Stomach (tissue), 9 donors: ENCODE results near the gene TTLL11. TPM values are rescaled to one million over a fixed set of nuclear protein-coding genes. Genes with fewer than 3 reads are reported as not detected.

Source experiments
- DNase-seq, 2 donors: peaks; one replicate each; pipeline versions ENCODE4 v3.0.0 to v3.0.0-alpha.2; 2013 to 2019
- H3K27ac ChIP-seq, 5 donors: fragments of 200-600 bp in 4 of 5; sonication (generic) in 4 of 5; one replicate each; pipeline ENCODE4 v1.5.1; 2013 to 2019; ENCODE audit warnings: mild to moderate bottlenecking in 1 of 5, moderate library complexity in 1 of 5
- H3K27me3 ChIP-seq, 3 donors: fragments of 200-600 bp; sonication (generic); one replicate each; pipeline ENCODE4 v1.5.1; 2017 to 2019; ENCODE audit warnings: mixed run types in 1 of 3
- H3K36me3 ChIP-seq, 4 donors: fragments of 200-600 bp; sonication (generic); 1 replicate in 3 of 4; 2 replicates in 1 of 4; pipeline ENCODE4 v1.5.1; 2016 to 2019
- H3K4me1 ChIP-seq, 4 donors: fragments of 200-600 bp; sonication (generic); one replicate each; pipeline ENCODE4 v1.5.1; 2016 to 2019
- H3K4me3 ChIP-seq, 4 donors: fragments of 200-600 bp; sonication (generic) in 3 of 4; one replicate each; pipeline ENCODE4 v1.5.1; 2016 to 2019; ENCODE audit warnings: mild to moderate bottlenecking in 1 of 4
- H3K9me3 ChIP-seq, 4 donors: fragments of 200-600 bp; sonication (generic); one replicate each; pipeline ENCODE4 v1.5.1; 2016 to 2019
- CTCF ChIP-seq, 7 experiments: fragments of 450-650 bp in 4 of 7; fragments of 200-600 bp in 3 of 7; sonication (generic) in 3 of 7; IDR thresholded peaks; one replicate each; pipeline ENCODE4 v1.5.1; 2016 to 2019; ENCODE audit warnings: antibody characterized with exemption in 7 of 7, control low read depth in 2 of 7, mild to moderate bottlenecking in 1 of 7
- EP300 ChIP-seq: sonication (generic); formaldehyde crosslinking; IDR thresholded peaks from one replicate; pipeline ENCODE4 v1.6.1; 2017; ENCODE audit warnings: antibody characterized with exemption
- POLR2A ChIP-seq, 4 donors: fragments of 450-650 bp; IDR thresholded peaks; one replicate each; pipeline ENCODE4 v1.6.1; 2016; ENCODE audit warnings: antibody characterized with exemption in 4 of 4, control low read depth in 2 of 4, mild to moderate bottlenecking in 1 of 4, moderate library complexity in 1 of 4
- POLR2AphosphoS5 ChIP-seq, 3 donors: sonication (generic); formaldehyde crosslinking; IDR thresholded peaks; one replicate each; pipeline ENCODE4 v1.6.1; 2016; ENCODE audit warnings: antibody characterized with exemption in 3 of 3
- WGBS, 5 donors: extraction: QIAGEN DNeasy Blood & Tissue Kit in 3 of 5; methylation state at CpG; one replicate each; pipeline versions ENCODE4 v1.1.5 to v1.1.7; 2013 to 2018; 5-methylcytosine and 5-hydroxymethylcytosine counted together
- intact Hi-C: fragments of 100-400 bp; cut with DNase I; formaldehyde crosslinking; loops from one replicate; pipeline ENCODE4 v1.15.1; 2023; ENCODE audit warnings: low total_unique reads
- polyA plus RNA-seq, 3 donors: library from polyadenylated mRNA; stranded (reverse); fragments of 200-250 nt; gene quantifications; one replicate each; pipeline ENCODE4 v1.2.3, GENCODE V29; 2013
- total RNA-seq, 5 donors: library from RNA; depleted of rRNA; stranded (reverse); fragments of >200 nt; gene quantifications; one replicate each; pipeline versions ENCODE4 v1.1.0 to v1.2.3, GENCODE V29; 2014 to 2016
- donor health status: healthy with polysubstance abuse.
- donor health status: Bipolar disorder and iron deficiency.
- donor health status: healthy.

Gene TTLL11
- total and polyA plus RNA-seq, 8 donors = 3.6 to 18.2 (median 9.4) TPM

GRCh38 chr9:121815546-121816448 lies 277.3 kb downstream of the TTLL11 start:
- TF ChIP-seq POLR2A (IDR thresholded peaks at IDR 0.05) (no peak), CTCF (IDR thresholded peaks at IDR 0.05) (no peak), EP300 (no peak)
- intact Hi-C loops = no loop called here
- WGBS, 5 donors = 81 to 85% (median 84%) methylated on average over 31 of the region's 31 CpGs
- H3K27ac ChIP-seq = no peak overlapping the region
- H3K4me1 ChIP-seq = peaks cover 0 to 3% (median 0%) of the 10 kb centered on the region in 4 donors
- no peaks in the 10 kb centered on the region for H3K9me3 ChIP-seq
- no peak for DNase-seq
- no peak overlapping the region for H3K4me3 ChIP-seq
- no peaks in the 10 kb centered on the region for H3K27me3 ChIP-seq
- H3K36me3 ChIP-seq = no peaks in the 10 kb centered on the region

- H3K27me3 ChIP-seq = no peaks in the 10 kb centered on the region
- no peak overlapping the region for H3K27ac ChIP-seq
- DNase-seq = no peak
- no peak overlapping the region for H3K4me3 ChIP-seq
- 84 to 91% (median 85%) methylated on average over 6 of the region's 6 CpGs for WGBS, 5 donors
- no peaks in the 10 kb centered on the region for H3K36me3 ChIP-seq
- TF ChIP-seq POLR2A (IDR thresholded peaks at IDR 0.05) (no peak), CTCF (IDR thresholded peaks at IDR 0.05) (no peak), POLR2AphosphoS5 (IDR thresholded peaks at IDR 0.05) (no peak), EP300 (no peak)
- H3K9me3 ChIP-seq = no peaks in the 10 kb centered on the region
- peaks cover 0 to 3% (median 0%) of the 10 kb centered on the region in 4 donors for H3K4me1 ChIP-seq
- intact Hi-C loops = no loop called here
Measured at GRCh38 chr9:121815084-121815483, 278.0 kb downstream of the TTLL11 start.

- Histone ChIP-seq H3K36me3 (no peaks in the 10 kb centered on the region), H3K4me1 (peaks cover 0 to 3% (median 0%) of the 10 kb centered on the region in 4 donors), H3K4me3 (no peak overlapping the region), H3K27me3 (no peaks in the 10 kb centered on the region), H3K27ac (no peak overlapping the region), H3K9me3 (no peaks in the 10 kb centered on the region)
- WGBS, 5 donors = 83 to 96% (median 89%) methylated on average over 11 of the region's 11 CpGs
- intact Hi-C loops = no loop called here
- DNase-seq = no peak
- TF ChIP-seq CTCF (IDR thresholded peaks at IDR 0.05) (no peak), EP300 (no peak), POLR2A (IDR thresholded peaks at IDR 0.05) (no peak), POLR2AphosphoS5 (IDR thresholded peaks at IDR 0.05) (no peak)
Measured at GRCh38 chr9:121814594-121814993, 278.5 kb downstream of the TTLL11 start.

- no peak overlapping the region for H3K27ac ChIP-seq
- H3K4me3 ChIP-seq = no peak overlapping the region
- TF ChIP-seq POLR2A (IDR thresholded peaks at IDR 0.05) (no peak), CTCF (IDR thresholded peaks at IDR 0.05) (no peak), EP300 (no peak), POLR2AphosphoS5 (IDR thresholded peaks at IDR 0.05) (no peak)
- no peaks in the 10 kb centered on the region for H3K4me1 ChIP-seq
- H3K36me3 ChIP-seq = no peaks in the 10 kb centered on the region
- intact Hi-C loops = no loop called here
- no peaks in the 10 kb centered on the region for H3K27me3 ChIP-seq
- 86 to 89% (median 87%) methylated on average over 12 to 13 of the region's 13 CpGs for WGBS, 5 donors
- no peaks in the 10 kb centered on the region for H3K9me3 ChIP-seq
- DNase-seq = no peak
Measured at GRCh38 chr9:121813519-121814210, 279.4 kb downstream of the TTLL11 start.
